ENCODE measurements around the gene PRKCB.

PRKCB gene

GRCh38 chr16:23957287-23957686 is 121.5 kb downstream of the PRKCB start:
- Histone ChIP-seq H3K9me3 (no peaks in the 10 kb centered on the region), H3K36me3 (peaks cover 3% of the 10 kb centered on the region), H3K4me1 (ENCODE audit: control insufficient read depth in 1 of 2, insufficient read depth in 1 of 2, low read depth in 1 of 2, low read length in 1 of 2) (peaks cover 40 to 44% of the 10 kb centered on the region in 2 experiments), H3K27ac (peak overlapping the region; percentile 1), H3K4me3 (ENCODE audit: low read depth in 1 of 2, low read length in 1 of 2) (no peak overlapping the region), H3K27me3 (no peaks in the 10 kb centered on the region)
- TF ChIP-seq CTCF (IDR thresholded peaks at IDR 0.05) = no peak

DNA sequence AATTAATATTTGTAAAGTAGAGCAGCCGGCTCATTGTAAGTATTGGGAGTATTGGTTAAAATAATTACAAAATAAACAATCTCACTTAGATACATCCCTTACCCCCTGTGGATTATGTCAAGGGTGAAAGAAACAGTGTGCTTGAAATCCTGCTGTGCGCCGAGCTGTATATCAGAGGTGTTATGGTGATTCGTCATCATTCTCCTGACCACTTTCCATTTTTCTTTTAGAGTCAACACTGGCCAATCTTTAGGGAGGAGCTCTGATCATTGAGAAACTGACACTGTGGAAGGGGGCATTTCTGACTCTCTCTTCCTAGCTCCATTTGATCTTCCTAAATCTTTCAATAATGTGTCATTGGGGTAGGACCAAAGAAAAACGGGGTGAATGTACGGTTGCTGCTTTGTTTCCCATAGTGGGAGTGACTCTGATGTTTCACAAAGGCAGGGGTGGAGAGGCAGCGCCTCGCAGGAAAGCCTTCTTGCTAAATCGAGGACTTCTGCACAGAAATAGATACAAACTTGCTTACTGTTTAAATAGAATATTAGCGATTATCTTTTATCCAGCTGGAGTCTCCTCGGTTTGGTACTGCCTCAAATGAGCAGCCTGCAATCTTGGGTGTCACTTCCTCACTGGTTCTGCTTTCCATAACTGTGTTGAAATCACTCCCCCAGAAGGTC is 123.4 kb downstream of the PRKCB start:
- H3K4me1 ChIP-seq (ENCODE audit: control insufficient read depth in 1 of 2, insufficient read depth in 1 of 2, low read depth in 1 of 2, low read length in 1 of 2) = peaks cover 35 to 39% of the 10 kb centered on the region in 2 experiments
- peak overlapping the region in 1 of 2 experiments; percentile 22 for H3K4me3 ChIP-seq (ENCODE audit: low read depth in 1 of 2, low read length in 1 of 2)
- TF ChIP-seq CTCF (IDR thresholded peaks at IDR 0.05) = no peak
- H3K27ac ChIP-seq = peak overlapping the region; percentile 75
- no peaks in the 10 kb centered on the region for H3K27me3 ChIP-seq
- no peaks in the 10 kb centered on the region for H3K9me3 ChIP-seq
- H3K36me3 ChIP-seq = peaks cover 13% of the 10 kb centered on the region

DNA sequence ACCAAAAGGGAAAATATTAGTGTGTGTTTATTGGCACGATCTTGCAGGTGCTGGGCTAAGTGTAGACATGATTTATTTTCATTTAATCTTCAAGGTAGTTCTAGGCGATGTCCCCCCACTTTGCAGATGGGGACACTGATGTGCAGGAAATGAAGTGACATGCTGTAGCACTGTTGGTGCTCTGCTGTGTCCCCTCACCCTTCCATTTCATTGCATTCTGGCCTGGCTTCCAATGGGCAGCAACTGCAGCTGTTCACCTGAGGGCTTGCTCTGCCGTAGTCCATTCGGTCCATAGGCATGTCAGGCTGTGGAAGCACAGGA is 123.9 kb downstream of the PRKCB start:
- Histone ChIP-seq H3K4me1 (ENCODE audit: control insufficient read depth in 1 of 2, insufficient read depth in 1 of 2, low read depth in 1 of 2, low read length in 1 of 2) (peaks cover 35 to 39% of the 10 kb centered on the region in 2 experiments), H3K36me3 (peaks cover 14% of the 10 kb centered on the region), H3K27ac (peak overlapping the region; percentile 75), H3K4me3 (ENCODE audit: low read depth in 1 of 2, low read length in 1 of 2) (no peak overlapping the region), H3K9me3 (no peaks in the 10 kb centered on the region), H3K27me3 (no peaks in the 10 kb centered on the region)
- TF ChIP-seq CTCF (IDR thresholded peaks at IDR 0.05) = no peak

GRCh38 chr16:23960081-23960885 is 124.5 kb downstream of the PRKCB start:
- H3K27ac ChIP-seq = peak overlapping the region; percentile 75
- TF ChIP-seq CTCF (IDR thresholded peaks at IDR 0.05) = no peak

GRCh38 chr16:23962001-23962400 is 126.2 kb downstream of the PRKCB start:
- Histone ChIP-seq H3K27ac (no peak overlapping the region), H3K4me1 (ENCODE audit: control insufficient read depth in 1 of 2, insufficient read depth in 1 of 2, low read depth in 1 of 2, low read length in 1 of 2) (peaks cover 40 to 41% of the 10 kb centered on the region in 2 experiments), H3K4me3 (ENCODE audit: low read depth in 1 of 2, low read length in 1 of 2) (no peak overlapping the region), H3K9me3 (no peaks in the 10 kb centered on the region), H3K36me3 (peaks cover 14% of the 10 kb centered on the region), H3K27me3 (no peaks in the 10 kb centered on the region)
- TF ChIP-seq CTCF (IDR thresholded peaks at IDR 0.05) = no peak

More at GRCh38 chr16:23960081-23960885, 124.5 kb downstream of the PRKCB start:
- H3K27me3 ChIP-seq = no peaks in the 10 kb centered on the region
- H3K4me1 ChIP-seq (ENCODE audit: control insufficient read depth in 1 of 2, insufficient read depth in 1 of 2, low read depth in 1 of 2, low read length in 1 of 2) = peaks cover 35 to 39% of the 10 kb centered on the region in 2 experiments
- no peak overlapping the region for H3K4me3 ChIP-seq (ENCODE audit: low read depth in 1 of 2, low read length in 1 of 2)
- peaks cover 14% of the 10 kb centered on the region for H3K36me3 ChIP-seq
- no peaks in the 10 kb centered on the region for H3K9me3 ChIP-seq

Data from neutrophil (primary cell).